ENCODE data around the gene ATRN. TPM values are rescaled to one million over a fixed set of nuclear protein-coding genes. Genes with fewer than 3 reads are reported as not detected.

Gene ATRN
- total RNA-seq, 4 donors from 2014 or later: 24.0 to 31.5 (median 26.4) TPM

- peak overlapping the region in 1 of 4 donors; percentile 11 for H3K27ac ChIP-seq
- TF ChIP-seq POLR2A (IDR thresholded peaks at IDR 0.05) (no peak), EP300 (IDR thresholded peaks at IDR 0.05) (no peak), CTCF (IDR thresholded peaks at IDR 0.05) (no peak)
- 47 to 53% methylated on average over 3 of the region's 3 CpGs for WGBS, 2 donors
Measured at GRCh38 chr20:3539311-3540107, 68.7 kb downstream of the ATRN start.

GRCh38 chr20:3541887-3542721 is 71.3 kb downstream of the ATRN start:
- Histone ChIP-seq H3K9me3 (no peaks in the 10 kb centered on the region), H3K36me3 (peaks cover 0 to 12% (median 0%) of the 10 kb centered on the region in 3 donors), H3K27ac (no peak overlapping the region), H3K4me3 (no peak overlapping the region), H3K4me1 (peaks cover 0 to 8% (median 2%) of the 10 kb centered on the region in 4 donors), H3K27me3 (no peaks in the 10 kb centered on the region)
- DNase-seq (ENCODE audit: low spot score in 2 of 2): no peak
- TF ChIP-seq CTCF (IDR thresholded peaks at IDR 0.05): no peak
- no peak for TF ChIP-seq POLR2A (IDR thresholded peaks at IDR 0.05)
- TF ChIP-seq EP300 (IDR thresholded peaks at IDR 0.05): no peak
- WGBS, 2 donors: 86 to 89% methylated on average over 5 of the region's 5 CpGs

More at GRCh38 chr20:3539311-3540107, 68.7 kb downstream of the ATRN start:
- Histone ChIP-seq H3K4me3 (no peak overlapping the region), H3K27me3 (no peaks in the 10 kb centered on the region), H3K36me3 (peaks cover 0 to 23% (median 0%) of the 10 kb centered on the region in 3 donors), H3K9me3 (no peaks in the 10 kb centered on the region), H3K4me1 (peaks cover 0 to 8% (median 2%) of the 10 kb centered on the region in 4 donors)
- DNase-seq (ENCODE audit: low spot score in 2 of 2): no peak

GRCh38 chr20:3543901-3544507 is 73.2 kb downstream of the ATRN start:
- Histone ChIP-seq H3K9me3 (no peaks in the 10 kb centered on the region), H3K36me3 (peaks cover 0 to 25% (median 0%) of the 10 kb centered on the region in 3 donors), H3K27me3 (no peaks in the 10 kb centered on the region), H3K4me3 (no peak overlapping the region), H3K4me1 (peaks cover 0 to 7% (median 2%) of the 10 kb centered on the region in 4 donors), H3K27ac (no peak overlapping the region)
- TF ChIP-seq EP300 (IDR thresholded peaks at IDR 0.05) (no peak), CTCF (IDR thresholded peaks at IDR 0.05) (no peak), POLR2A (IDR thresholded peaks at IDR 0.05) (no peak)
- WGBS, 2 donors: 96 to 97% methylated on average over 6 of the region's 6 CpGs
- DNase-seq (ENCODE audit: low spot score in 2 of 2): no peak

- no peak overlapping the region for H3K4me3 ChIP-seq
- no peak for DNase-seq (ENCODE audit: low spot score in 2 of 2)
- H3K4me1 ChIP-seq: no peaks in the 10 kb centered on the region
- no peak for TF ChIP-seq EP300 (IDR thresholded peaks at IDR 0.05)
- TF ChIP-seq POLR2A (IDR thresholded peaks at IDR 0.05): no peak
- no peak for TF ChIP-seq CTCF (IDR thresholded peaks at IDR 0.05)
- 39 to 46% methylated on average over 1 of the region's 1 CpG for whole genome bisulfite sequencing, 2 donors
- no peaks in the 10 kb centered on the region for H3K27me3 ChIP-seq
- H3K27ac ChIP-seq: no peak overlapping the region
- peaks cover 0 to 39% (median 0%) of the 10 kb centered on the region in 3 donors for H3K36me3 ChIP-seq
- H3K9me3 ChIP-seq: no peaks in the 10 kb centered on the region
Measured at GRCh38 chr20:3545401-3545925, 74.6 kb downstream of the ATRN start.

Measured in tibial nerve (tissue), 4 donors.